Central memory CD8-positive, alpha-beta T cell (primary cell): ENCODE measurements around the gene TBC1D22A.

Source experiments
- ATAC-seq: fragments of 150-1000 bp; cut with Tn5 transposase; replicated peaks from 2 replicates; pipeline ENCODE4 v1.10.0; 2022; ENCODE audit warnings: mild to moderate bottlenecking, moderate FRiP score, moderate number of reproducible peaks; ENCODE audit not compliant: poor library complexity, severe bottlenecking; ENCODE audit errors: extremely low read depth
- DNase-seq, 2 donors: peaks; one replicate each; pipeline ENCODE4 v3.0.0; 2021; ENCODE audit warnings: low spot score in 2 of 2
- H3K27ac Mint-ChIP-seq: one replicate; pipeline ENCODE4 v1.8.0; 2022; ENCODE audit warnings: low read depth, mild to moderate bottlenecking, moderate library complexity, mixed read lengths
- H3K27me3 Mint-ChIP-seq: one replicate; pipeline ENCODE4 v1.8.0; 2022; ENCODE audit warnings: mixed read lengths
- H3K36me3 Mint-ChIP-seq: one replicate; pipeline ENCODE4 v1.8.0; 2022; ENCODE audit warnings: mild to moderate bottlenecking, moderate library complexity, mixed read lengths; ENCODE audit not compliant: insufficient read depth
- H3K4me1 Mint-ChIP-seq: one replicate; pipeline ENCODE4 v1.8.0; 2022; ENCODE audit warnings: mixed read lengths
- H3K4me3 Mint-ChIP-seq: one replicate; pipeline ENCODE4 v1.8.0; 2022; ENCODE audit warnings: mild to moderate bottlenecking, moderate library complexity, mixed read lengths
- H3K9me3 Mint-ChIP-seq: one replicate; pipeline ENCODE4 v1.8.0; 2022; ENCODE audit warnings: mixed read lengths

TBC1D22A gene

GRCh38 chr22:46983046-46983445 is 220.6 kb downstream of the TBC1D22A start:
- Mint-ChIP-seq H3K36me3 (peaks cover 11% of the 10 kb centered on the region), H3K4me1 (peaks cover 30% of the 10 kb centered on the region), H3K27ac (no peak overlapping the region), H3K9me3 (no peaks in the 10 kb centered on the region), H3K4me3 (no peak overlapping the region), H3K27me3 (no peaks in the 10 kb centered on the region)
- ATAC-seq (no peak), DNase-seq (no peak)

GRCh38 chr22:46984751-46985506 is 222.5 kb downstream of the TBC1D22A start:
- no peak for DNase-seq
- Mint-ChIP-seq H3K4me1 (peaks cover 30% of the 10 kb centered on the region), H3K27me3 (no peaks in the 10 kb centered on the region), H3K27ac (no peak overlapping the region), H3K4me3 (no peak overlapping the region), H3K9me3 (no peaks in the 10 kb centered on the region), H3K36me3 (peaks cover 11% of the 10 kb centered on the region)
- ATAC-seq = no peak

GRCh38 chr22:46985507-46985882 is 223.0 kb downstream of the TBC1D22A start:
- H3K36me3 Mint-ChIP-seq = peaks cover 11% of the 10 kb centered on the region
- H3K27ac Mint-ChIP-seq = no peak overlapping the region
- ATAC-seq (no peak), DNase-seq (no peak)
- no peaks in the 10 kb centered on the region for H3K9me3 Mint-ChIP-seq
- no peaks in the 10 kb centered on the region for H3K27me3 Mint-ChIP-seq
- peaks cover 26% of the 10 kb centered on the region for H3K4me1 Mint-ChIP-seq
- H3K4me3 Mint-ChIP-seq = no peak overlapping the region

GRCh38 chr22:46986788-46987187 is 224.3 kb downstream of the TBC1D22A start:
- Mint-ChIP-seq H3K4me1 (peaks cover 21% of the 10 kb centered on the region), H3K27me3 (no peaks in the 10 kb centered on the region), H3K4me3 (no peak overlapping the region), H3K36me3 (peaks cover 13% of the 10 kb centered on the region), H3K9me3 (no peaks in the 10 kb centered on the region), H3K27ac (no peak overlapping the region)
- ATAC-seq = no peak
- DNase-seq = no peak

GRCh38 chr22:46990937-46991550 is 228.6 kb downstream of the TBC1D22A start:
- DNase-seq (no peak), ATAC-seq (no peak)
- H3K4me3 Mint-ChIP-seq = no peak overlapping the region
- H3K27ac Mint-ChIP-seq = peak overlapping the region; percentile 13
- peaks cover 7% of the 10 kb centered on the region for H3K36me3 Mint-ChIP-seq
- H3K9me3 Mint-ChIP-seq = no peaks in the 10 kb centered on the region
- peaks cover 9% of the 10 kb centered on the region for H3K4me1 Mint-ChIP-seq
- no peaks in the 10 kb centered on the region for H3K27me3 Mint-ChIP-seq

GRCh38 chr22:46991666-46992065 is 229.2 kb downstream of the TBC1D22A start:
- Mint-ChIP-seq H3K27me3 (no peaks in the 10 kb centered on the region), H3K4me1 (peaks cover 9% of the 10 kb centered on the region), H3K36me3 (peaks cover 7% of the 10 kb centered on the region), H3K27ac (no peak overlapping the region), H3K9me3 (no peaks in the 10 kb centered on the region), H3K4me3 (no peak overlapping the region)
- DNase-seq (no peak), ATAC-seq (no peak)

- Mint-ChIP-seq H3K36me3 (peaks cover 7% of the 10 kb centered on the region), H3K27ac (no peak overlapping the region), H3K9me3 (no peaks in the 10 kb centered on the region), H3K4me3 (no peak overlapping the region), H3K27me3 (no peaks in the 10 kb centered on the region), H3K4me1 (peaks cover 9% of the 10 kb centered on the region)
- no peak for ATAC-seq
- DNase-seq = no peak
These were observed 229.8 kb downstream of the TBC1D22A start for GRCh38 chr22:46992121-46992731.

GRCh38 chr22:46993633-46994032 is 231.2 kb downstream of the TBC1D22A start:
- no peak overlapping the region for H3K4me3 Mint-ChIP-seq
- H3K27ac Mint-ChIP-seq = no peak overlapping the region
- ATAC-seq (no peak), DNase-seq (no peak)
- H3K4me1 Mint-ChIP-seq = peaks cover 9% of the 10 kb centered on the region
- no peaks in the 10 kb centered on the region for H3K9me3 Mint-ChIP-seq
- peaks cover 9% of the 10 kb centered on the region for H3K36me3 Mint-ChIP-seq
- H3K27me3 Mint-ChIP-seq = no peaks in the 10 kb centered on the region

- ATAC-seq (no peak), DNase-seq (no peak)
- Mint-ChIP-seq H3K4me1 (peaks cover 9% of the 10 kb centered on the region), H3K27me3 (no peaks in the 10 kb centered on the region), H3K4me3 (no peak overlapping the region), H3K36me3 (peaks cover 8% of the 10 kb centered on the region), H3K27ac (no peak overlapping the region), H3K9me3 (no peaks in the 10 kb centered on the region)
These were observed 231.8 kb downstream of the TBC1D22A start for GRCh38 chr22:46994265-46994664.

GRCh38 chr22:46994983-46995382 is 232.5 kb downstream of the TBC1D22A start:
- Mint-ChIP-seq H3K27ac (no peak overlapping the region), H3K36me3 (peaks cover 4% of the 10 kb centered on the region), H3K4me1 (peaks cover 12% of the 10 kb centered on the region), H3K4me3 (no peak overlapping the region), H3K9me3 (no peaks in the 10 kb centered on the region), H3K27me3 (no peaks in the 10 kb centered on the region)
- DNase-seq (no peak), ATAC-seq (no peak)

GRCh38 chr22:46995501-46996360 is 233.3 kb downstream of the TBC1D22A start:
- DNase-seq = no peak
- Mint-ChIP-seq H3K36me3 (peaks cover 4% of the 10 kb centered on the region), H3K27ac (no peak overlapping the region), H3K4me1 (peaks cover 16% of the 10 kb centered on the region), H3K4me3 (no peak overlapping the region), H3K27me3 (no peaks in the 10 kb centered on the region), H3K9me3 (no peaks in the 10 kb centered on the region)
- ATAC-seq = no peak

GRCh38 chr22:46996595-46997310 is 234.3 kb downstream of the TBC1D22A start:
- no peak for DNase-seq

More at GRCh38 chr22:46996595-46997310, 234.3 kb downstream of the TBC1D22A start:
- peaks cover 14% of the 10 kb centered on the region for H3K4me1 Mint-ChIP-seq
- no peaks in the 10 kb centered on the region for H3K27me3 Mint-ChIP-seq
- peaks cover 3% of the 10 kb centered on the region for H3K36me3 Mint-ChIP-seq
- H3K27ac Mint-ChIP-seq = no peak overlapping the region
- no peak for ATAC-seq
- no peak overlapping the region for H3K4me3 Mint-ChIP-seq
- H3K9me3 Mint-ChIP-seq = no peaks in the 10 kb centered on the region
